Suprapubic skin (tissue), 4 donors: ENCODE results near the gene NCK2. TPM values are rescaled to one million over a fixed set of nuclear protein-coding genes. Genes with fewer than 3 reads are reported as not detected.

ENCODE experiments used
- DNase-seq, 2 donors: peaks; one replicate each; pipeline ENCODE4 v3.0.0-alpha.2; 2019; ENCODE audit warnings: low spot score in 2 of 2
- H3K27ac ChIP-seq: fragments of 200-600 bp; sonication (generic); one replicate; pipeline ENCODE4 v1.5.1; 2019
- H3K27me3 ChIP-seq: fragments of 200-600 bp; sonication (generic); one replicate; pipeline ENCODE4 v1.5.1; 2019
- H3K36me3 ChIP-seq: fragments of 200-600 bp; sonication (generic); one replicate; pipeline ENCODE4 v1.5.1; 2019
- H3K4me1 ChIP-seq: fragments of 200-600 bp; sonication (generic); one replicate; pipeline ENCODE4 v1.5.1; 2019
- H3K4me3 ChIP-seq: fragments of 200-600 bp; sonication (generic); one replicate; pipeline ENCODE4 v1.5.1; 2019; ENCODE audit warnings: mild to moderate bottlenecking
- H3K9me3 ChIP-seq: fragments of 200-600 bp; sonication (generic); one replicate; pipeline ENCODE4 v1.5.1; 2019
- CTCF ChIP-seq, 2 donors: fragments of 200-600 bp in 1 of 2; fragments of 450-650 bp in 1 of 2; sonication (generic) in 1 of 2; IDR thresholded peaks; one replicate each; pipeline ENCODE4 v1.5.1; 2016 to 2019; ENCODE audit warnings: antibody characterized with exemption in 2 of 2, mild to moderate bottlenecking in 1 of 2, moderate library complexity in 1 of 2
- EP300 ChIP-seq: sonication (generic); formaldehyde crosslinking; IDR thresholded peaks from one replicate; pipeline ENCODE4 v1.6.1; 2017; ENCODE audit warnings: antibody characterized with exemption
- POLR2A ChIP-seq, 2 donors: fragments of 450-650 bp; IDR thresholded peaks; one replicate each; pipeline ENCODE4 v1.6.1; 2017; ENCODE audit warnings: antibody characterized with exemption in 2 of 2, mild to moderate bottlenecking in 2 of 2, moderate library complexity in 2 of 2
- POLR2AphosphoS5 ChIP-seq, 3 donors: sonication (generic); formaldehyde crosslinking; IDR thresholded peaks; one replicate each; pipeline ENCODE4 v1.6.1; 2017; ENCODE audit warnings: antibody characterized with exemption in 3 of 3
- WGBS: methylation state at CpG from one replicate; pipeline ENCODE4 v1.1.5; 2018; 5-methylcytosine and 5-hydroxymethylcytosine counted together
- total RNA-seq, 4 donors: library from RNA; depleted of rRNA; stranded (reverse); fragments of >200 nt; gene quantifications; one replicate each; pipeline ENCODE4 v1.1.0, GENCODE V29; 2016

The NCK2 gene
- total RNA-seq, 4 donors from 2014 or later = 40.1 to 59.4 (median 49.2) TPM

DNA sequence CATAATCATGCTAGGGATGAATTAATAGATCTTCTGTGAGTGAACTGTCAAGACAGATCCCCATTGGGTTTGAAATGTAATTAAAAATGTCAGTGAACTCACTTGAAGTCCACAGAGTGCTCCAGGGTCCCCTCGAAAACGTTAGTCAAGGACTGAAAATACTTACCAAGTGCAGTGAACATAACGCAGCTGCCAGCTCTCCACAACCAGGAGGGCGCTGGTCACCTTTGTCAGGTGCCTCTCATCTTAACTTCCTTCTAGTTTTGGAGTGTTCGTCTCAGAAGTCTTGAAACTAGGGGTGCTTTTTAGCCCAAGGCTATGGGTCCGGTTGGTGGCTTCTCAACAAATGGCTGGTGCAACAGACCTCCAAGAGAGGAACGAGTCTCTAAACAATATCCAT is 70.7 kb downstream of the NCK2 start:
- 91% methylated on average over 7 of the region's 7 CpGs for WGBS
- Histone ChIP-seq H3K4me3 (no peak overlapping the region), H3K36me3 (peaks cover 9% of the 10 kb centered on the region), H3K27ac (no peak overlapping the region), H3K27me3 (no peaks in the 10 kb centered on the region), H3K9me3 (no peaks in the 10 kb centered on the region), H3K4me1 (peaks cover 42% of the 10 kb centered on the region)
- DNase-seq = no peak
- TF ChIP-seq POLR2A (IDR thresholded peaks at IDR 0.05) = no peak
- TF ChIP-seq EP300 = no peak
- TF ChIP-seq CTCF (IDR thresholded peaks at IDR 0.05) = no peak
- no peak for TF ChIP-seq POLR2AphosphoS5 (IDR thresholded peaks at IDR 0.05)

GRCh38 chr2:105820151-105820550 is 75.4 kb downstream of the NCK2 start:
- DNase-seq = no peak
- Histone ChIP-seq H3K4me1 (peaks cover 27% of the 10 kb centered on the region), H3K36me3 (peaks cover 9% of the 10 kb centered on the region), H3K4me3 (no peak overlapping the region), H3K9me3 (no peaks in the 10 kb centered on the region), H3K27ac (no peak overlapping the region), H3K27me3 (no peaks in the 10 kb centered on the region)
- 91% methylated on average over 8 of the region's 8 CpGs for WGBS
- no peak for TF ChIP-seq POLR2AphosphoS5 (IDR thresholded peaks at IDR 0.05)
- TF ChIP-seq POLR2A (IDR thresholded peaks at IDR 0.05) = no peak
- no peak for TF ChIP-seq CTCF (IDR thresholded peaks at IDR 0.05)
- TF ChIP-seq EP300 = no peak

DNA sequence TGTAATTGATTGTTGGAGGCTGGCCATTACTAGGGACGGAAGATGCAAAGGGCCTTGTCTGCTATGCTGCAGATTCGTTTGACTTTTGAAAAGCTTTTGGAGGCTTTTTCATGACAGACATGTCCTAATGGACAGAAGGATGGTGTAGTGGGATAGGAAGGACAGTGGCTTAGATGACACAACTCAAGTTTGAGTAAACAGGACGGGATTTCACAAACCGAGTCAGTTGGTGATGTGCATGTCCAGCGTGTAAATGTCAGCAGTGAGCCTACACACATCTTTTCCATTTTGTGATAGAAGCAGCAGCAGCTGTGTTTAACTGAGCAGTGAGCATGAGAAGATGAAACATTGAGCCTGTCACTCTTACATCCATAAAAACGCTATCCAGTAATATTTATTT is 76.0 kb downstream of the NCK2 start:
- Histone ChIP-seq H3K27ac (no peak overlapping the region), H3K9me3 (no peaks in the 10 kb centered on the region), H3K4me3 (no peak overlapping the region), H3K36me3 (peaks cover 9% of the 10 kb centered on the region), H3K27me3 (no peaks in the 10 kb centered on the region), H3K4me1 (peaks cover 26% of the 10 kb centered on the region)
- DNase-seq = no peak
- 61% methylated on average over 6 of the region's 6 CpGs for WGBS
- TF ChIP-seq EP300 = no peak
- no peak for TF ChIP-seq POLR2AphosphoS5 (IDR thresholded peaks at IDR 0.05)
- no peak for TF ChIP-seq POLR2A (IDR thresholded peaks at IDR 0.05)
- TF ChIP-seq CTCF (IDR thresholded peaks at IDR 0.05) = no peak

GRCh38 chr2:105821428-105822125 is 76.9 kb downstream of the NCK2 start:
- Histone ChIP-seq H3K4me3 (no peak overlapping the region), H3K9me3 (no peaks in the 10 kb centered on the region), H3K27ac (no peak overlapping the region), H3K4me1 (peaks cover 26% of the 10 kb centered on the region), H3K36me3 (peaks cover 9% of the 10 kb centered on the region), H3K27me3 (no peaks in the 10 kb centered on the region)
- WGBS = 64% methylated on average over 12 of the region's 12 CpGs
- no peak for TF ChIP-seq POLR2AphosphoS5 (IDR thresholded peaks at IDR 0.05)
- no peak for TF ChIP-seq POLR2A (IDR thresholded peaks at IDR 0.05)
- TF ChIP-seq EP300 = no peak
- no peak for TF ChIP-seq CTCF (IDR thresholded peaks at IDR 0.05)
- DNase-seq = no peak

DNA sequence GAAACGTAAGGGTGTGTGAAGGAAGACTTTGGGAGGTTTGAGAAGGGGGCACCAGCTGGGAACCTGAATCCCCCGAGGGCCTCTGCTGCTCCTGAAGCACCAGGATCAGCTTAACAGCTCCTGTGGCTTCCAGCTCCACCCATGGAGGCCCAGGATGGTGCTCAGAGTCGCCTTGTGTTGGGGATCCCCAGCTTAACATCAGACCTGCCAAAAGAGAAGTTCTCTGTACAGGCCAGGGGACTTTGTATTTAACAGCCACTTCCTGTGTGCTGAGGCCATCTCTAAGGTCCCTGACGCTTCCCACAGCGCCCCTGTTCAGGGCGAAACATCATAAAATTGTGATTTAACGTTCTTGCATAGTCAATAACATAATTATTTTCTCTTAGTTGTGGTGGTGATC is 77.5 kb downstream of the NCK2 start:
- no peak overlapping the region for H3K27ac ChIP-seq
- H3K27me3 ChIP-seq = no peaks in the 10 kb centered on the region
- peaks cover 8% of the 10 kb centered on the region for H3K36me3 ChIP-seq
- H3K4me3 ChIP-seq = no peak overlapping the region
- WGBS = 67% methylated on average over 7 of the region's 7 CpGs
- H3K9me3 ChIP-seq = no peaks in the 10 kb centered on the region
- peaks cover 26% of the 10 kb centered on the region for H3K4me1 ChIP-seq
- TF ChIP-seq POLR2AphosphoS5 (IDR thresholded peaks at IDR 0.05) (no peak), EP300 (no peak), CTCF (IDR thresholded peaks at IDR 0.05) (no peak), POLR2A (IDR thresholded peaks at IDR 0.05) (no peak)
- DNase-seq = no peak
